ENCODE results near the gene DNAJC5.

Gene DNAJC5

DNA sequence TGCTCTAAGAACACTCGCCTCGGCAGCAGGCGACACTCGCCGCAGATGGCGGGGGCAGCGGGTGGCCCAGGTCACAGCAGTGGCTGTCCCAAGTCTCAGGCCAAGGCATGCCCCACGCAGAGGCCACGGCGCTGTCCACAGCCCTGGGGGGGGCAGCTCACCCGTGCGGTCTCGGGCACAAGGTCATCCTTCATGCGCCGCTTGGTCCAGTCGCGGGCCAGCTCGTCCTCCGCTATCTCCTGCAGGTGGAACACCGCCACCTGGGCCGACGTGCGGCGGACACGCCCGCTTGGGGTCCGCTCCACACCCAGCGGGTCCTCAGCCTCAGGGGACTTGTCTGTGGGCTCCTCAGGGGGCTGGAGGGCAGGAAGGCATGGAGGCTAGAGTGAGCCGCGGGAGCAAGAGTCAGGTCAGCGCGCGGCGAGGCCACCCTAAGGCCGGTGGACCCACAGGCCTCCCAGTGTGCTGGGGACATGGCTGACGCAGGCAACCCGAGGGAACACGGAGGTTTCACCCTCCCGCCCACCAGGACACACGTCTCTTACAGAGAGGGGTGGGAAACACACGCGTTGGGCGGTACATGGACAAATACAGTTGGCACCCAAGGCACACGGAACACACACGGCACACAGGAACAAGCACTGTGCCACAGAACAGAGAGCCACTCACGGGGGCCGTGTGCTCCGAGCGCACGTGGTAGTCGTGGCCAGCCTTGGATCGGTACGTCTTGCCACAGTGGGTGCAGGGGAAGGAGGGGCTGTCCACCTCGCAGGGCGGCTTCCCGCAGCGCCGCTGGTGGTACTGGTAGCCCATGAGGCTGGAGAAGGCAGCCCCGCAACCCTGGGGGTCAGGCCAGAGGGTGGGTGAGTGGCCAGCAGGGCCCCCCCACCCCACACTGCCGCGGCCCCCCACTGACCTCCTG is 67.8 kb downstream of the DNAJC5 start:
- no peaks in the 10 kb centered on the region for H3K27me3 ChIP-seq (ENCODE audit: insufficient read depth, insufficient read length)
- TF ChIP-seq YY1 (IDR thresholded peaks at IDR 0.05; ENCODE audit: insufficient read depth, insufficient read length) (no peak), SUZ12 (IDR thresholded peaks at IDR 0.05; ENCODE audit: extremely low read depth, insufficient read depth, insufficient read length) (no peak), ZNF274 (IDR thresholded peaks at IDR 0.05; ENCODE audit: low read depth, low read length) (no peak)
- peaks cover 17% of the 10 kb centered on the region for H3K4me1 ChIP-seq (ENCODE audit: insufficient read depth, insufficient read length)
- H3K4me3 ChIP-seq (ENCODE audit: insufficient read length, low read depth): no peak overlapping the region
- H3K9ac ChIP-seq (ENCODE audit: insufficient read length, low read depth): no peak overlapping the region
- DNase-seq (ENCODE audit: low read depth, low spot score): no peak
- H3K9me3 ChIP-seq (ENCODE audit: insufficient read depth, low read length): peaks cover 32% of the 10 kb centered on the region; the same call in 1 of the 2 replicates
- H3K36me3 ChIP-seq (ENCODE audit: insufficient read depth, insufficient read length, low read length): peaks cover 72% of the 10 kb centered on the region

DNA sequence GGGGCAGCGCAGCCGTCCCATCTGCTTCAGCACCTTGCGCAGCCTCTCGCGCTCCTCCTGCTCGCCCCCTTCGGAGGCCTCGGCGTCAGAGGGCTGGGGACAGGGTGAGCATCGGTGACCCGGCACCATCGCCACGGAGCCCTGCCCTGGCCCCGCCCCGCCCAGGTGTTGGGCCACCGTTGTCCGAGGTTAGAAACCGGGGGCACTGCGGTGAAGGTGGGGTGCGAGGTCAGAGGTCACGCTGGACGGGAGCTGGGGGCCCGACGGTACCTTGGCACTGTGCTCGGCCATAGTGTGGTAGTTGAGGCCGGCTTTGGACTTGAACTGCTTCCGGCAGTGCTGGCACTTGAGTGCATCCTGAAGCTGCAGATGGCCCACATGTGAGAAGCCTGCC is 68.4 kb downstream of the DNAJC5 start:
- Histone ChIP-seq H3K4me3 (ENCODE audit: insufficient read length, low read depth) (no peak overlapping the region), H3K27me3 (ENCODE audit: insufficient read depth, insufficient read length) (peaks cover 2% of the 10 kb centered on the region), H3K9me3 (ENCODE audit: insufficient read depth, low read length) (peaks cover 38% of the 10 kb centered on the region; the same call in 1 of the 2 replicates), H3K4me1 (ENCODE audit: insufficient read depth, insufficient read length) (peaks cover 17% of the 10 kb centered on the region), H3K36me3 (ENCODE audit: insufficient read depth, insufficient read length, low read length) (peaks cover 76% of the 10 kb centered on the region), H3K9ac (ENCODE audit: insufficient read length, low read depth) (no peak overlapping the region)
- TF ChIP-seq SUZ12 (IDR thresholded peaks at IDR 0.05; ENCODE audit: extremely low read depth, insufficient read depth, insufficient read length): no peak
- no peak for TF ChIP-seq YY1 (IDR thresholded peaks at IDR 0.05; ENCODE audit: insufficient read depth, insufficient read length)
- TF ChIP-seq ZNF274 (IDR thresholded peaks at IDR 0.05; ENCODE audit: low read depth, low read length): no peak
- DNase-seq (ENCODE audit: low read depth, low spot score): no peak

DNA sequence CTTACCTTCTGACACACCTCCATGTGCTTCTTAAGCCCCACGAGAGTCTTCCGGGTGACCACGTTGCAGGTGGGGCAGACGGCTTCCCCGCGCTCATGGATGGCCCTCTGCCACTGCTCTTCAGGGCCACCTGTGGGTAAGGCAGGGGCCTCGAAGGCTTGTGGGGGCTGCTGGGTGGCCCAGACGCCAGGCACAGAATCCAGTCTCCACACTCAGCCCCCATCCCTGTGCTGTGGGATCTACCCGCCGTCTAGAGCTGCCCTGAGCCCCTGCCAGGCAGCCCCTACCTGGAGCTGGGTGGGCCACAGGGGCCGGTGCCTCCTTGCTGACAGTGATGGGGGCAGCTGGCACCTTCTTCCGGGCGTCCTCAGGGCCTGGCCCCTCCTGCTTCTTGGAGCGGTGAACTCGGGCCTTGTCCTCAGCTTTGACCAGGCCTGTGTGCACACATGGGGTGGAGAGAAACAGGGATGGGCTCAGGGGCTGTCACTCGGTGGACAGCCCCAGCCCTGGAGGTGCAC is 68.9 kb downstream of the DNAJC5 start:
- TF ChIP-seq SUZ12 (IDR thresholded peaks at IDR 0.05; ENCODE audit: extremely low read depth, insufficient read depth, insufficient read length): no peak
- TF ChIP-seq ZNF274 (IDR thresholded peaks at IDR 0.05; ENCODE audit: low read depth, low read length): no peak
- no peak for TF ChIP-seq YY1 (IDR thresholded peaks at IDR 0.05; ENCODE audit: insufficient read depth, insufficient read length)
- Histone ChIP-seq H3K27me3 (ENCODE audit: insufficient read depth, insufficient read length) (peaks cover 4% of the 10 kb centered on the region), H3K9me3 (ENCODE audit: insufficient read depth, low read length) (peaks cover 40% of the 10 kb centered on the region; the same call in 1 of the 2 replicates), H3K36me3 (ENCODE audit: insufficient read depth, insufficient read length, low read length) (peaks cover 75% of the 10 kb centered on the region), H3K4me3 (ENCODE audit: insufficient read length, low read depth) (no peak overlapping the region), H3K4me1 (ENCODE audit: insufficient read depth, insufficient read length) (peaks cover 17% of the 10 kb centered on the region), H3K9ac (ENCODE audit: insufficient read length, low read depth) (no peak overlapping the region)
- DNase-seq (ENCODE audit: low read depth, low spot score): no peak

GRCh38 chr20:63964412-63964811 is 69.5 kb downstream of the DNAJC5 start:
- Histone ChIP-seq H3K4me3 (ENCODE audit: insufficient read length, low read depth) (no peak overlapping the region), H3K36me3 (ENCODE audit: insufficient read depth, insufficient read length, low read length) (peaks cover 69% of the 10 kb centered on the region), H3K9me3 (ENCODE audit: insufficient read depth, low read length) (peaks cover 40% of the 10 kb centered on the region; the same call in 1 of the 2 replicates), H3K4me1 (ENCODE audit: insufficient read depth, insufficient read length) (peaks cover 13% of the 10 kb centered on the region), H3K9ac (ENCODE audit: insufficient read length, low read depth) (no peak overlapping the region), H3K27me3 (ENCODE audit: insufficient read depth, insufficient read length) (peaks cover 4% of the 10 kb centered on the region)
- TF ChIP-seq YY1 (IDR thresholded peaks at IDR 0.05; ENCODE audit: insufficient read depth, insufficient read length) (no peak), ZNF274 (IDR thresholded peaks at IDR 0.05; ENCODE audit: low read depth, low read length) (no peak), SUZ12 (IDR thresholded peaks at IDR 0.05; ENCODE audit: extremely low read depth, insufficient read depth, insufficient read length) (no peak)
- DNase-seq (ENCODE audit: low read depth, low spot score): no peak

DNA sequence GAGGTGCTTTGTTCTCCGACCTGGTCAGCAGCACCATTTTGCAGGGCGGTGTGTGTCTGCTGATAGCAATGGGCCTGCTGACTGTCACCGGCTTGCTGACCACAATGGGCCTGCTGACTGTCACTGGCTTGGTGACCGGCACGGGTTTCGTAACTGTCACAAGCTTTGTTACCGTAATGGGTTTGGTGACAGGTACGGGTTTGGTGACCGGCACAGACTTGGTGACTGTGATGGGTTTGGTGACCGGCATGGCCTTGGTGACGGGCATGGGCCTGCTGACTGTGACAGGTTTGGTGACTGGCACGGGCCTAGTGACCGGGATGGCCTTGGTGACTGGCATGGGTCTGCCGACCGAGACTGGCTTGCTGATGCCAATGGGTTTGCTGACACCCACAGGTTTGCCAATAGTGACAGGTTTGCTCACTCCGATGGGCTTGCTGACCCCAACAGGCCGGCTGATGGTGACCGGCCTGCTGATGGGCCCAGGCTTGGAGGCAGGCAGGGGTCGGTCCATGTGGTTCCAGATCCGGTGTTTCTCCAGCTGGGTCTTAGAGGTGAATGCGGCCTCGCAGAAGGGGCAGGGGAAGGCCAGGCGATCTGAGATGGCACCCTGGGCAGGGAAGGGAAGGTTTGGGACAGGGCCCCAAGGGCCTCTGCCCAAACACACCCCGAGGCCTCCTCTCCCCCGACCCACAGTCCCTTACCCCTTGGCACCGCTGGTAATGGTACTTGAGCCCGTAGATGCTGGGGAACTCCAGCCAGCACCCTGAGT is 71.4 kb downstream of the DNAJC5 start:
- DNase-seq (ENCODE audit: low read depth, low spot score): no peak
- Histone ChIP-seq H3K4me3 (ENCODE audit: insufficient read length, low read depth) (no peak overlapping the region), H3K9me3 (ENCODE audit: insufficient read depth, low read length) (peaks cover 40% of the 10 kb centered on the region; the same call in 1 of the 2 replicates), H3K4me1 (ENCODE audit: insufficient read depth, insufficient read length) (peaks cover 13% of the 10 kb centered on the region), H3K9ac (ENCODE audit: insufficient read length, low read depth) (no peak overlapping the region), H3K27me3 (ENCODE audit: insufficient read depth, insufficient read length) (peaks cover 17% of the 10 kb centered on the region), H3K36me3 (ENCODE audit: insufficient read depth, insufficient read length, low read length) (peaks cover 59% of the 10 kb centered on the region)
- no peak for TF ChIP-seq ZNF274 (IDR thresholded peaks at IDR 0.05; ENCODE audit: low read depth, low read length)
- no peak for TF ChIP-seq YY1 (IDR thresholded peaks at IDR 0.05; ENCODE audit: insufficient read depth, insufficient read length)
- no peak for TF ChIP-seq SUZ12 (IDR thresholded peaks at IDR 0.05; ENCODE audit: extremely low read depth, insufficient read depth, insufficient read length)

DNA sequence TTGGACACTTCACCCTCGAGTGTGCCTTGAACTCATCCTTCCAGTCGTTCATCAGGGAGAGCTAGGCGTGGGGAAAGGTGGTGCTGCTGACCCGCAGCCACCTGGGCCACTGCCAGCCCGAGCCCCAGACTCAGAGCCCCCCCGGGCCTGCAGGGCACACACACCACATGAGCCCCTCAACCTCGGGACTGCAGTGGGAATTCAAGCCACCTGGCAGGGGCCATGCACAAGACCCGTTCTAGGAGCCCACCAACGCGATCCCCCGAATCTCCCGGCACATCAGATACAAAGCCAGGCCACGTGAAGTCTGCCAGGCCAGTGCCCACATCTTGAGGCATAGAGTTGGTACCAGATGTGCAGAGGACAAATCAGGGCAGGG is 72.0 kb downstream of the DNAJC5 start:
- no peak for DNase-seq (ENCODE audit: low read depth, low spot score)
- Histone ChIP-seq H3K9ac (ENCODE audit: insufficient read length, low read depth) (no peak overlapping the region), H3K27me3 (ENCODE audit: insufficient read depth, insufficient read length) (peaks cover 17% of the 10 kb centered on the region), H3K36me3 (ENCODE audit: insufficient read depth, insufficient read length, low read length) (peaks cover 54% of the 10 kb centered on the region), H3K9me3 (ENCODE audit: insufficient read depth, low read length) (peaks cover 40% of the 10 kb centered on the region; the same call in 1 of the 2 replicates), H3K4me1 (ENCODE audit: insufficient read depth, insufficient read length) (peaks cover 13% of the 10 kb centered on the region), H3K4me3 (ENCODE audit: insufficient read length, low read depth) (no peak overlapping the region)
- TF ChIP-seq ZNF274 (IDR thresholded peaks at IDR 0.05; ENCODE audit: low read depth, low read length) (no peak), SUZ12 (IDR thresholded peaks at IDR 0.05; ENCODE audit: extremely low read depth, insufficient read depth, insufficient read length) (no peak), YY1 (IDR thresholded peaks at IDR 0.05; ENCODE audit: insufficient read depth, insufficient read length) (no peak)
